ENCODE data around the gene ARHGEF40.
"Not testable (repeated sequence)": the region's sequence is repeated elsewhere in the genome, so short reads cannot be mapped to it uniquely, and the experiment has no call there.

ARHGEF40 gene

DNA sequence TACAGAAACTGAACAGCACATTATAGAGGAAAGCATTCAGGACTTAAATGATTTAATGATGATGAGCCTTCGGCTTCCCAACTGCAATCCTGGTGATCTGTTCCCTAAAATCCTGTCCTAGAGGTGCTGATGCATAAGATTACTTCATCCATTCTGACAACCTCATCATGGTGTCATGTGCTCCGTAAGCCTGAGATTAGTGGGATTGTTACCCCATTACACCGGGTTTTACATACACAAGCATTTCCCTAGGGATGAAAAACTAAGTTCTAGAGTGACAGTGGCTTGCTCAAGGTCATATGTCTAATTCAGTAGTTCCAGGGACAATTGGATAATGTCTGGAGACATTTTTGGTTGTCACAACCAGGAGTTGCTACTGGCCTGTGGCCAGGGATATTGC lies 32.9 kb upstream of the ARHGEF40 start:
- no peak for TF ChIP-seq POLR2AphosphoS5 (IDR thresholded peaks at IDR 0.05; ENCODE audit: borderline replicate concordance, low read depth, low read length)
- TF ChIP-seq FOXP2 (optimal IDR thresholded peaks at IDR 0.05; ENCODE audit: control extremely low read depth, extremely low read length, insufficient read depth) = no peak
- TF ChIP-seq EZH2 (IDR thresholded peaks at IDR 0.05) = no peak
- no peak for DNase-seq (ENCODE audit: low read depth, low spot score)
- Histone ChIP-seq H3K4me3 (no peak overlapping the region), H3K27ac (no peak overlapping the region), H3K9ac (ENCODE audit: insufficient read length) (no peak overlapping the region), H3K9me3 (ENCODE audit: low read depth, low read length) (no peaks in the 10 kb centered on the region), H3K36me3 (ENCODE audit: insufficient read depth, low read length) (no peaks in the 10 kb centered on the region)

DNA sequence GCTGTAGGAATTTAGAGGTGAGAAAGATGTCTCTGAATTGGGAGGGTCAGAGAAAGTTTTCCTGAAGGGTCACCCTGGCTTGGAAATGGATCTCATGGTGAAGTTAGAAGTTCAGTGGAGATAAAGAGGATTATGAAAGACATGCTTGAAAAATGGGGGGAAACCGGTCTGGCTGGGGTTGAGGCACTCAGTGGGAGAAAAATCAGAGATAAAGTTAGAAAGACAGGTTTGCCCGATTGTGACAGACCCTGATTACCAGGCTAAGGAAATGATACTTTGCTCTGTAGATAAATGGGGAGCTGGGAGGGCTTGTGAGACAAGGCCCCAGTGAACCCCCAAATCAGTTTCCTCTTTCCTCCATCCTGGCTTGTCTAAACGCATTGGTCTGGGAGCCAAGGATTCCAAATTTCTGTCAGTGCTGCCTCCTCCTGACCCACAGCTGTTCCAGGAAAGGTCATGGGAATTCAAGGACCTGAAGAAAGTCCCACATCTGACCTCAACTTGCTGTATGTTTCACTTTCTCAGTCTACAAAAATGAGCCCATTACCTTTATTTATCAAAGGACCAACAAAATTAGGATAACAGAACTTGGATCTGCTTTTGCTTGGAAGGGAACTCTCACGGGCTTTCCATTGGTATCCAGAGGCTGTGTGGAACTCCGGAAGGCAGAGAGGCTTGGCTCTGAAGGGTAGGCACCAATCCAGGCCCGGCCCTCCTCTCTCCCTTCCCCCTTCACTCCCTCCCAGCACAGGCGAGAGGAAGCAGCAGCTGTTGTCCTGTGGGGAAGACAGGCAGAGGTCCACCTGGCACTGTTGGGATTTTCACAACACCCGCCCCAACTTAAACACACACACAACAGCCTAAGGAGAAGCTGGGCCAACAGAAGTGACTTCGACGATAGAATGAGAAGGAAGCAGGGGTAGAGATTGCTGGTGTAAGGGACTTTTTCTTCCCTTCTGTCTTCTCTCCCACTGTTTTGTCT lies 31.4 kb upstream of the ARHGEF40 start:
- Histone ChIP-seq H3K4me3 (no peak overlapping the region), H3K27ac (no peak overlapping the region), H3K9ac (ENCODE audit: insufficient read length) (no peak overlapping the region), H3K36me3 (ENCODE audit: insufficient read depth, low read length) (no peaks in the 10 kb centered on the region), H3K9me3 (ENCODE audit: low read depth, low read length) (no peaks in the 10 kb centered on the region)
- no peak for TF ChIP-seq EZH2 (IDR thresholded peaks at IDR 0.05)
- TF ChIP-seq FOXP2 (optimal IDR thresholded peaks at IDR 0.05; ENCODE audit: control extremely low read depth, extremely low read length, insufficient read depth) = no peak
- TF ChIP-seq POLR2AphosphoS5 (IDR thresholded peaks at IDR 0.05; ENCODE audit: borderline replicate concordance, low read depth, low read length) = no peak
- no peak for DNase-seq (ENCODE audit: low read depth, low spot score)

DNA sequence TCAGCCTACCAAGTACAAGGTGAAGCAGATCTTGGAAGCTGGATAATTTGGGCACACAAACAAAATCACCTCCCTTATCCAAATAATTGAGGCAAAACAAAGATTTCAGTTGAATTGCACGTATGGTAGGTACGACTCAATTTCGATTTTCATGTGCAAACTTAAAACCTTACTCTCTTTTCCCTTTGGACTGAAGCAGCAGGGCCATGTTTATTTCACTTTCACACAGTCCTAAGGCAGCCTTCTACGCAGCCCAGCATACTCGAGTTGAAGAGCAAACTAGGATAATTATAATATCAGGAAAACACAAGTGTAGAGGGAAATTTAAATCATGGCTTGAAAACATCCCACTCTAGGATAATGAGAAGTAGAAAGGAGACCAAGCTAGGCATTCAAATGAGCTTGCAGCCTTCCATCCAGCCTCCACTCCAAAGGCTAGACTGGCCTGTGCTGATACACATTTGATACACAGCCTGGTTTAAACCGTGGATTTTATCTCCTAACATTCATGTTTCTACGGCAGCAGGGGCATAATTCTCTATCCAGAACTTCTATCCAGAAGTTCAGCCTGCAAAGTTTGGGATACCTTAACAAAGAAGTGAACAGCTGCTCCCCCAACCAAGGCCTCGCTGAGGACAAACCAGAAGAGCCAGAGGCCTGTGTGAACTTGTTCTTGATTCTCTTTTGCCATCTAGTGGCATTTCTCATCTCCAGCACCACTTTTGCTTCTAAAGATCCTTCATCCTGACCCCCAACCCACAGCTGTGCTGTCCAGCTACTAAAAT lies 30.3 kb upstream of the ARHGEF40 start:
- Histone ChIP-seq H3K36me3 (ENCODE audit: insufficient read depth, low read length) (no peaks in the 10 kb centered on the region), H3K9ac (ENCODE audit: insufficient read length) (no peak overlapping the region), H3K4me3 (no peak overlapping the region), H3K9me3 (ENCODE audit: low read depth, low read length) (no peaks in the 10 kb centered on the region), H3K27ac (no peak overlapping the region)
- TF ChIP-seq POLR2AphosphoS5 (IDR thresholded peaks at IDR 0.05; ENCODE audit: borderline replicate concordance, low read depth, low read length) (no peak), FOXP2 (optimal IDR thresholded peaks at IDR 0.05; ENCODE audit: control extremely low read depth, extremely low read length, insufficient read depth) (no peak), EZH2 (IDR thresholded peaks at IDR 0.05) (no peak)
- no peak for DNase-seq (ENCODE audit: low read depth, low spot score)

DNA sequence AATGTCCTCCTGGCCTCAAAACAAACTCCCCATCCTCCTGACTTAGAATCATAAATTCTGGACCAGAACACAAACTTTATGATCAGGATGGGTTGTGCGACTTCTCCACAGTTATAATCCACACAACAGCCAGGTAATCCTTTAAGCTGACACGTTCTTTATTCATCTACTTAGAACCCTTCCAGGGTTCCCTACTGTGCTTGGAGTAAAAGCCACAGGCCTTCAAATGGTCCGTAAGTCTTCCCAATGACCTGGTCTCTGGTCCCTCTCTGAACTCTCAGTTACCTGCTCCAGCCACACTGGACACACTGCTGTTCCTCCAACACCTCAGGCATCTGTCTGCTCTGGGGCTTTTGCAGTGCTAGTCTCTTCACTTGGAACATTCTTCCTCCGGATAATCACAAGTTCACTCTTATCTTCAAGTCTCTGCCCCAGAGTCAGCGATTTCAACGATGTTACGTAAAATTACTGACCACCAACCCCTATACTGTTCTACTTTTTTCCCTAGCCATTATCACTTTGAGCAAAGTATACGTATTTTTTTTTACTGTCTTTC lies 29.7 kb upstream of the ARHGEF40 start:
- TF ChIP-seq FOXP2 (optimal IDR thresholded peaks at IDR 0.05; ENCODE audit: control extremely low read depth, extremely low read length, insufficient read depth) (no peak), EZH2 (IDR thresholded peaks at IDR 0.05) (no peak), POLR2AphosphoS5 (IDR thresholded peaks at IDR 0.05; ENCODE audit: borderline replicate concordance, low read depth, low read length) (no peak)
- no peak overlapping the region for H3K9ac ChIP-seq (ENCODE audit: insufficient read length)
- no peak overlapping the region for H3K27ac ChIP-seq
- DNase-seq (ENCODE audit: low read depth, low spot score) = no peak
- H3K4me3 ChIP-seq = no peak overlapping the region
- H3K9me3 ChIP-seq (ENCODE audit: low read depth, low read length) = no peaks in the 10 kb centered on the region
- H3K36me3 ChIP-seq (ENCODE audit: insufficient read depth, low read length) = no peaks in the 10 kb centered on the region

DNA sequence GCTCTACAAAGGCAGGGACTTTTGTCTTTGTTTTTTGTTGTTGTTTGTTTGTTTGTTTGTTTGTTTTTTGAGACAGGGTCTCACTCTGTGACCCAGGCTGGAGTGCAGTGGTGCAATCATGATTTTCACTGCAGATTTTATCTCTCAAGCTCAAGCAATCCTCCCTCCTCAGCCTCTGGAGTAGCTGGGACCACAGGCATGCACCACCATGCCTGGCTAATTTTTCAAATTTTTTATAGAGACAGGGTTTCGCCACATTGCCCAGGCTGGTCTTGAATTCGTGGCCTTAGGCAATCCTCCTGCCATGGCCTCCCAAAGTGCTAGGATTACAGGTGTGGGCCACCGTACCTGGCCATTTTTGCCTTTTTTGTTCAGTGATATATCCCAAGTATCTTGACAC lies 29.2 kb upstream of the ARHGEF40 start:
- not testable (repeated sequence) for H3K27ac ChIP-seq; H3K9ac ChIP-seq (ENCODE audit: insufficient read length); H3K4me3 ChIP-seq; H3K9me3 ChIP-seq (ENCODE audit: low read depth, low read length); DNase-seq (ENCODE audit: low read depth, low spot score); H3K36me3 ChIP-seq (ENCODE audit: insufficient read depth, low read length)

DNA sequence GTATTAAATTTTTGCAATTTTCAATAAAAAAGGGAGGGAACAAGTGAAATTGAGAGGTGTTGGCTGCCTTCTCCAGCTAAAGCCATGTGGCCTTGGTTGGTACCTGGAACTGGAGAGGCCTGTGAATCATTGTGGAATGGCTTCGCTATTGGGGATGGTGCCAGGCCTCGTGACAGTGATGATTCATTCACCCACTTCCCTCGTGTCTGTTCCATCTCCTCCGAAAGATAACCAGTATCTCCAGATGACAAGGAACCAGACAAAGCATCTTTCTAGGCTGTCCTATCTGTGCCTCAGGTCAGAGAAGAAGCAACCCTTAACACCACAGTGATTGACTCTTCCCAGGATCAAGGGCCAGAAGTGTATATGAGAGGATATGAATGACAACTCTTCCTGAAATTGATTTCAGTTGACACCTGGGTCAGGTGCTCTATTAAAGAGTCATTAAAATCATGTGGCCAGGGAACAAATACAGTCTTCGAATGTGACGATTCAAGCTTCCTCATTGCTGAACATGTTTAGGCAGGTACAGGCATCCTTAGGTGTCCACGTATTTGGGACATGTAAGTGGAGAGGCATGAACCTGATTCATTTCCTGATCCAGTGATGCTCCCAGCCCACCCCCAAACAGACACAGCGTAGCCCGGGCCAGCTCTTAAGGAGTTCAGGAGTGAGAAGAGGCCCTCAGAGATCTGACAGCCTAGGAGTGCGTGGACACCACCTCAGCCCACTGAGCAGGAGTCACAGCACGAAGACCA lies 28.2 kb upstream of the ARHGEF40 start, which contains the start of gene RNASE7:
RNASE7 (plus strand) TSS at position 687 of the 758 bp plus-strand sequence. CDS start 631 bp downstream, outside the sequence.
- Histone ChIP-seq H3K27ac (no peak within 1 kb of the TSS), H3K9me3 (ENCODE audit: low read depth, low read length) (no peaks in the 10 kb centered on the region), H3K36me3 (ENCODE audit: insufficient read depth, low read length) (no peaks in the 10 kb centered on the region), H3K4me3 (no peak within 1 kb of the TSS), H3K9ac (ENCODE audit: insufficient read length) (no peak within 1 kb of the TSS)
- TF ChIP-seq POLR2AphosphoS5 (IDR thresholded peaks at IDR 0.05; ENCODE audit: borderline replicate concordance, low read depth, low read length) = no peak
- no peak for TF ChIP-seq EZH2 (IDR thresholded peaks at IDR 0.05)
- no peak for TF ChIP-seq FOXP2 (optimal IDR thresholded peaks at IDR 0.05; ENCODE audit: control extremely low read depth, extremely low read length, insufficient read depth)
- DNase-seq (ENCODE audit: low read depth, low spot score) = no peak

DNA sequence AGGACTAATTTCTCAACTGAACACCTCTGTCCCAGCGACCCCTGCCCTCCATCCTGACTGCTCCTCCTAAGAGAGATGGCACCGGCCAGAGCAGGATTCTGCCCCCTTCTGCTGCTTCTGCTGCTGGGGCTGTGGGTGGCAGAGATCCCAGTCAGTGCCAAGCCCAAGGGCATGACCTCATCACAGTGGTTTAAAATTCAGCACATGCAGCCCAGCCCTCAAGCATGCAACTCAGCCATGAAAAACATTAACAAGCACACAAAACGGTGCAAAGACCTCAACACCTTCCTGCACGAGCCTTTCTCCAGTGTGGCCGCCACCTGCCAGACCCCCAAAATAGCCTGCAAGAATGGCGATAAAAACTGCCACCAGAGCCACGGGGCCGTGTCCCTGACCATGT lies 27.2 kb upstream of the ARHGEF40 start:
- Histone ChIP-seq H3K36me3 (ENCODE audit: insufficient read depth, low read length) (no peaks in the 10 kb centered on the region), H3K4me3 (no peak overlapping the region), H3K9ac (ENCODE audit: insufficient read length) (no peak overlapping the region), H3K27ac (no peak overlapping the region), H3K9me3 (ENCODE audit: low read depth, low read length) (no peaks in the 10 kb centered on the region)
- DNase-seq (ENCODE audit: low read depth, low spot score) = no peak
- TF ChIP-seq FOXP2 (optimal IDR thresholded peaks at IDR 0.05; ENCODE audit: control extremely low read depth, extremely low read length, insufficient read depth) (no peak), POLR2AphosphoS5 (IDR thresholded peaks at IDR 0.05; ENCODE audit: borderline replicate concordance, low read depth, low read length) (no peak), EZH2 (IDR thresholded peaks at IDR 0.05) (no peak)
